ENCODE measurements around the gene HAUS1. TPM values are rescaled to one million over a fixed set of nuclear protein-coding genes. Genes with fewer than 3 reads are reported as not detected.

Gene HAUS1
- total and polyA plus RNA-seq, 2 donors (not counting 3 experiments of a cell fraction or from before 2014, with no cell fraction given), result 29.4 to 57.1 TPM

GRCh38 chr18:46069524-46069923, 34.7 kb upstream of the HAUS1 start:
- Histone ChIP-seq H3K79me2 (ENCODE audit: control insufficient read depth, insufficient read depth, low read length) (no peaks in the 10 kb centered on the region), H3K36me3 (ENCODE audit: control insufficient read depth in 2 of 2, extremely low read depth in 1 of 2, insufficient read depth in 2 of 2, low read length in 2 of 2) (no peaks in the 10 kb centered on the region), H3K27ac (ENCODE audit: insufficient read depth, low read depth, low read length) (no peak overlapping the region), H4K20me1 (replicated peaks; ENCODE audit: control insufficient read depth, extremely low read depth, insufficient read depth, low read length) (no peaks in the 10 kb centered on the region), H3K9me1 (replicated peaks; ENCODE audit: control insufficient read depth, extremely low read depth, insufficient read depth, low read length) (no peaks in the 10 kb centered on the region), H3K4me2 (ENCODE audit: insufficient read depth, low read length) (no peak overlapping the region), H3K4me1 (ENCODE audit: control insufficient read depth, extremely low read depth, insufficient read depth, low read length) (peaks cover 9% of the 10 kb centered on the region), H3K4me3 (replicated peaks in 1 of 3; ENCODE audit: insufficient read depth in 1 of 3, low read depth in 1 of 3, low read length in 3 of 3) (no peak overlapping the region), H2AFZ (ENCODE audit: low read depth, low read length) (no peak overlapping the region), H3K9me3 (replicated peaks; ENCODE audit: control insufficient read depth, insufficient read depth, low read length) (no peaks in the 10 kb centered on the region), H3K9ac (replicated peaks; ENCODE audit: extremely low read depth, insufficient read depth, low read length) (no peak overlapping the region), H3K27me3 (ENCODE audit: control insufficient read depth in 2 of 2, insufficient read depth in 2 of 2, low read length in 2 of 2) (no peaks in the 10 kb centered on the region)
- no peak for DNase-seq (ENCODE audit: low read depth, low spot score)
- intact Hi-C loops (cut with micrococcal nuclease), result loop anchor here (10.0 kb wide), 1 partner anchor 55 kb away; no protein-coding TSS in a partner anchor
- CTCF ChIA-PET, result interaction anchor here (1.0 to 1.6 kb wide), 2 partner anchors 9 to 190 kb away, joined by 4 to 7 read pairs; no protein-coding TSS in a partner anchor
- POLR2A ChIA-PET, result no interaction called here
- TF ChIP-seq JUN (IDR thresholded peaks at IDR 0.05; ENCODE audit: borderline replicate concordance, insufficient read depth, insufficient read length, low read depth) (no peak), POLR2AphosphoS5 (IDR thresholded peaks at IDR 0.05; ENCODE audit: insufficient read depth, low read depth, low read length) (no peak), GATA2 (IDR thresholded peaks at IDR 0.05; ENCODE audit: insufficient read depth, insufficient read length, low read depth, low read length) (no peak), FOS (IDR thresholded peaks at IDR 0.05; ENCODE audit: borderline replicate concordance, insufficient read depth, low read length) (no peak), EZH2 (IDR thresholded peaks at IDR 0.05; ENCODE audit: borderline replicate concordance, low read depth, low read length, severe bottlenecking) (no peak), CTCF (IDR thresholded peaks at IDR 0.05; ENCODE audit: extremely low read depth in 1 of 2, insufficient read depth in 1 of 2, low read depth in 1 of 2, low read length in 2 of 2) (no peak), MYC (IDR thresholded peaks at IDR 0.05; ENCODE audit: low read depth, low read length) (no peak), POLR2A (IDR thresholded peaks at IDR 0.05; ENCODE audit: low read depth, low read length) (no peak), MAX (IDR thresholded peaks at IDR 0.05; ENCODE audit: insufficient read depth, insufficient read length) (no peak)
- dilution Hi-C loops (cut with MboI; ENCODE audit: extremely low pct_ligation_motif_present, low sequenced_read_pairs), result no loop called here
- BruUV-seq (replicated peaks), result no TSS peak
- no peak for FAIRE-seq

Data from endothelial cell of umbilical vein (primary cell).